OCI-LY7 (cell line): ENCODE data around the gene DAND5.

Source experiments
- EZH2phosphoT487 ChIP-seq: fragments of 200-600 bp; sonication (generic); IDR thresholded peaks from 2 replicates; pipeline ENCODE4 v1.6.1; 2018; ENCODE audit warnings: low read depth, borderline replicate concordance, mild to moderate bottlenecking, mixed run types, antibody characterized with exemption, low read length, moderate library complexity, mixed read lengths
- TF ChIP-seq, protein P1 (sequence below): fragments of 200-600 bp; sonication (generic); conservative IDR thresholded peaks from 2 replicates; pipeline ENCODE4 v1.5.1; 2014; ENCODE audit warnings: mild to moderate bottlenecking, antibody characterized with exemption, low read length, moderate library complexity, mixed read lengths

DNA sequence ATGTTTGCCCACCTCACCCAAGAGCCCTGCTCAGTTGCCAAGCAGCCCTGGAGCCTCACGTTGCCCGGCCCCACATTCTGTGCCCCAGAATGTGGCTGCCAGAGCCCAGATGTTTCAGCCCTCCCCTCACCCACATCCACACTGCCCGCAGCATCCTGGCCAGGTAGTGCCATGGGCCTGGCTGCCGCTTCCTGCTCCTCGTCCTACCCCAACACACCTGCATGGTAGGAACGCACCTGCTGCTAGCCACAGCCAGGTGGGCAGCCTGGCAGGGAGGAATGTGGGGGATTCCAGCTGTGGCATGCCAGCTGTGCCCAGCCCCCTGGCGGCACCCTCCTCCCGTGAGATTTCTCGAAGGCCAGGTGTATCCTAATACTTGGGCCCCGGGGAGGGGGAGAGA, 18.4 kb downstream of the DAND5 start:
- TF ChIP-seq, protein P1, sequence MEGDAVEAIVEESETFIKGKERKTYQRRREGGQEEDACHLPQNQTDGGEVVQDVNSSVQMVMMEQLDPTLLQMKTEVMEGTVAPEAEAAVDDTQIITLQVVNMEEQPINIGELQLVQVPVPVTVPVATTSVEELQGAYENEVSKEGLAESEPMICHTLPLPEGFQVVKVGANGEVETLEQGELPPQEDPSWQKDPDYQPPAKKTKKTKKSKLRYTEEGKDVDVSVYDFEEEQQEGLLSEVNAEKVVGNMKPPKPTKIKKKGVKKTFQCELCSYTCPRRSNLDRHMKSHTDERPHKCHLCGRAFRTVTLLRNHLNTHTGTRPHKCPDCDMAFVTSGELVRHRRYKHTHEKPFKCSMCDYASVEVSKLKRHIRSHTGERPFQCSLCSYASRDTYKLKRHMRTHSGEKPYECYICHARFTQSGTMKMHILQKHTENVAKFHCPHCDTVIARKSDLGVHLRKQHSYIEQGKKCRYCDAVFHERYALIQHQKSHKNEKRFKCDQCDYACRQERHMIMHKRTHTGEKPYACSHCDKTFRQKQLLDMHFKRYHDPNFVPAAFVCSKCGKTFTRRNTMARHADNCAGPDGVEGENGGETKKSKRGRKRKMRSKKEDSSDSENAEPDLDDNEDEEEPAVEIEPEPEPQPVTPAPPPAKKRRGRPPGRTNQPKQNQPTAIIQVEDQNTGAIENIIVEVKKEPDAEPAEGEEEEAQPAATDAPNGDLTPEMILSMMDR, result no peak
- TF ChIP-seq EZH2phosphoT487, result no peak
